GM21576 (cell line): ENCODE results near the gene MVK.

Source experiments
- ATAC-seq: cut with Tn5 transposase; IDR thresholded peaks from one replicate; pipeline ENCODE4 v1.9.1; 2021; ENCODE audit warnings: mild to moderate bottlenecking, moderate library complexity; ENCODE audit not compliant: unreplicated experiment

Gene MVK

DNA sequence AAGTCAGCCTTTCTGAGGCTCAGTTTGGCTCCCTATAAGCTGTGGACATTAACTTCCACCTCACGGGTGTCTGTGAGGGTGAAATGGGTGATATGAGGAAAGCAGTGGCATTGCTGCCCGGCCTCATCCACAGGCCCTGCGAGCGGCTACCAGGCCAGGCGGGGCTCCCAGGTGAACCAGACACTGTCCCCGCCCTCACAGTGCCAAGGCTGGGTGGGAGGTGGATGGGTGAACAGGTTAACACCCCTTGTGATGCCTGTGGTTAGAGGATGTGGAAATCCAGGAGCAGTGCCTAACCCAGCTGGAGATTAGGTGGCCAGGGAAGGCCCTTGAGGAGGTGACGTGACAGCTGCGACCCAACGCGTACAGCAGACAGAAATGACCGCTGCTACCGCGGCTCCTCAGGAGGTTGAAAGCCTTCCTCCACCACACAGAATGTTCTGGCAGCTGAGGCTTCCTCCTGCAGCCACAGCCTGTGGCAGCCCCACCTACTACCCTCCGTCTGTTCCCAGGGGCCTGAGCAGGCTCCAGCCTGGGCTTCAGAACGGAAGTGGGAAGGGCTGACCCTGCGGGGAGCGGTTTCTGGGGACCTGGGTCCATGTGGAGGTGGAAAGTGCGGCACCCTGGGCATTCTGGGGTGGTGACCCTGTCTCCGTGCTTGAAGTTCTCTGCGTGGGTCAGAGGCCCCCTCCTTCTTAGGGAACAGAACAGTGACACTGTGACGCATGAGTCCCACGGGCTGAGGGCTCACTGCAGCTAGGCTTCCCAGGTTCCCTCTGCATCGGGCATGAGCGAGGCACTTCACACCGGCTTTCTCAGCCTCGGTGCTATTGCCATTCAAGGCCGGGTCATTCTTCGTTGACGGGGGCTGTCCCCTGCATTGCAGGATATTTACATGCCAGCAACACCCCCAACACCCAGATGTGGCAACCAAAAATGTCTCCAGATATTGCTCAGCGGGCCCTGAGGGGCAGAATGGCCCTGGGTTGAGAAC is 10.0 kb upstream of the MVK start:
- no peak for ATAC-seq

DNA sequence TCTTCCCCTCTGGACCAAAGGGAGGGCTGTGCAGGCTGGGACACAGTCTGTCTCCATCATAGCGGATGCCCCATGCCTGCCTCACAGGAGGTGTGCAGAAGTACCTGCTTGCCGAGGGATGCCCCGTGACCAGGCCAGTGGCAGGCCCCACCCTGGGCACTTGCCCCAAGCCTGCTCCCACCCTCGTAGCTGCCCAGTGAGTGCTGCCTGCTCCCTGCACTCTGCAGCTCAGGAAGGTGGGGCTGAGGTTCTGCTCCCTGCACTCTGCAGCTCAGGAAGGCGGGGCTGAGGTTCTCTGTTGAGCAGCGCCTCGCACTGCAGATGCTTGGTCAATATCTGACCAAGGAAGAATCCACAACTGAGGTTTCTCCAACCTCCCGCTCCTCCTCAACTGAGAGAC is 7.2 kb upstream of the MVK start:
- no peak for ATAC-seq

DNA sequence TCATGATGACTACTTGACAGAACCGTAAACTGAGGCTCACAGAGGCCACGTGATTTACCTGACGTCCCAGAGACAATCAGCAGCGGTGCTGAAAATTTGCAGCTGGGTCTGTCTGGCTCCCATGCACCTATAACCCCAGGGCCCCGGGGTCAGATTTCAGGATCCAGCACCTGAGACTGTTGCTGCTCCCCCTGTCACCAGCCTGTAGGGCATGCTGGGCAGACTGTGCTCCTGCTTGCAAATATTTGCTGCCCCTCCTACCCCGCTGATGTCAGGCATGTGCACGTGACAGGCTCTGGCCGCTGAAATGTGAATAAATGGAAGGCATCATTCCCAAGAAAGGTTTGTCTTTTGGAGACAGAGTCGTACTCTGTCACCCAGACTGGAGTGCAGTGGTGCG is 6.3 kb upstream of the MVK start:
- no peak for ATAC-seq

DNA sequence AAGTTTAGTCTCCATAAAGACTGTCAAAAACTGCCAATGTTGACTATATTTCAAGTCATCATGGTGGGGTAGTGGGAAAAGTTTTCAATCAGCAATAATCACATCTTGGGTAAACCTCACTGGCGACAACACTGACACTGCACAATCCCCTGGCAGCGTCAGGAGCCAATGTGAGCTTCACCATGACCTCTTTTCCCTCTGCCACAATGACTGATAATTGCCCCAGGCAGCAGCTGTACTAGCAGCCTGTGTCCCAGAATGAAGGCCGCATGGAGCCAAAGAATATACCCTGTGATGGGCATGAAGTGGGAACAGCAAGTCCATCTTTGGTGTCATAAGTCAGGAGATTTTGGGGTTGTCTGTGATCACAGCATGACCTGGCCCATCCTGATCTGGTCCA is 5.6 kb upstream of the MVK start:
- ATAC-seq = no peak

DNA sequence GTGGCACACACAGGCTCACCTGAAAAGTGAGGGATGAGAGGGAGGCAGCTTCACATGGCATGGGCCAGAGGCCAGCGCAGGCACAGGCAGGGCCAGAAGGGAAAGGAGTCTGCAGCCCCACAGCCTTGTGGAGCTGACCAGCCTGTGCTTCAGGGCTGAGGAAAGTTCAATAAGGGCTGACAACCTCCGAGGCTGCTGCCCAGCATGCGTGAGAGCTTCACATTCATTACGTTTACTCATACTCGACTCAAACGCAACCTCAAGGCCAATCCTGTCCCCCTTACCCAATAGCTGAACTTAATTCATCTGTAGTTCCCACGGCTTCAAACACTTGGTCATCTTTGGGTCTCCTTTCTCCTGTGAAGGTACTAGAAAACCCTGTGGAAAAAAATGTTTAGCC is 5.1 kb upstream of the MVK start:
- ATAC-seq = no peak

DNA sequence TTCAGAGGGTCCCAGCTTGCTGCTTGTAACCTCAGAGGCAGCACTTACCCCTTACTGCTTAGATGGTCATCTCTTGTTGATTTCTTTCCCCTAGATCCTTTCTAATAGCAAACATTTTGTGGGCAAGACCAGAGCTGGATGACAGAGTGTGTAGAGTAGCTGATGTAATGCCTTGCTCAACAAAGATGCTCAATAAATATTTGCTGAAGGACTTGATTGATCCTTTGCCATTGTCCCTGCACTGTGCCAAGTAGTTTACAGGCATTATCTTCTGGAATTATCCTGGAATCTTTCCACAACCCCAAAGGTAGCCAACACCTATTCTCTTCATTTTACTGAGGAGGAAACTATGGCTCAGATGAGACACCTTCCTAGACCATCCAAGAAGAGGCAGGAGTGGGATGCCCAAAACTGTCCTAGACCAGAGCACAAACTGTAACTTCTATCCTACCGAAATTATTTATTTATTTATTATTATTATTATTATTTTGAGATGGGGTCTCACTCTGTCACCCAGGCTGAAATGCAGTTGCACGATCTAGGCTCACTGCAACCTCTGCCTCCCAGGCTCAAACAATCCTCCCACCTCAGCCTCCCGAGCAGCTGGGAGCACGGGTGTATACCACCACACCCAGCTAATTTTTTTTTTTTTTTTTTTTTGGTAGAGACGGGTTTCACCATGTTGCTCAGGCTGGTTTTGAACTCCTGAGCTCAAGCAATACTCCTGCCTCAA is 1.7 kb upstream of the MVK start:
- ATAC-seq = no peak

DNA sequence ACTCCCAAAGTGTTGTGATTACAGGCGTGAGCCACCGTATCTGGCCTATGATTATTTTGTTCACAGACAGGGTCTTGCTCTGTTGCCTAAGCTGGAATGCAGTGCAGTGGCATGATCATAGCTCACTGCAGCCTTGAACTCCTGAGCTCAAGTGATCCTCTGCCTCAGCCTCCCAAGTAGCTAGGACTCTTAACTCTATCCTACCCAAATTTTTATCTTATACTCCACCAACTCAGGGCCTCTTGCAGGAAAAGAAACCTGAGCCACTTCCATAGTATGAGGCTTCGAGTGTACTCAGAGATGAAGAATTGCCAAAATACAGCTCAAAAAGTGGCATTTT is 1.1 kb upstream of the MVK start:
- ATAC-seq = no peak

DNA sequence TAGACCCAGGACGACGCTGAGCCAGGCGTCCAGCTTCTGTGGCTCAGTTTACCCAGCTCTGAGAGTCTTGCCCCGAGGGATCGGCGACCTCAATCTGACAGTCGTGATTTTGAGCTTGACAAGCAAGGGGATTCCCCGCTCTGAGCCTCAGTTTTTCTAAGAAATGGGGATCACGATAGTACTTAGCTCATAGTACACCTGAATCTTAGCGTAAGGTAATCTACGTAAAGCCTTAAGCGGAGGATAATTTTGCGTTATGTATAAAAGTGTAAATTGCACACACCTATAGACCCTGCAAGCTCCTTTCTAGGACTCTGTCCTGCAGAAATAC is 285 bp downstream of the MVK start:
- peak; percentile 16 for ATAC-seq

DNA sequence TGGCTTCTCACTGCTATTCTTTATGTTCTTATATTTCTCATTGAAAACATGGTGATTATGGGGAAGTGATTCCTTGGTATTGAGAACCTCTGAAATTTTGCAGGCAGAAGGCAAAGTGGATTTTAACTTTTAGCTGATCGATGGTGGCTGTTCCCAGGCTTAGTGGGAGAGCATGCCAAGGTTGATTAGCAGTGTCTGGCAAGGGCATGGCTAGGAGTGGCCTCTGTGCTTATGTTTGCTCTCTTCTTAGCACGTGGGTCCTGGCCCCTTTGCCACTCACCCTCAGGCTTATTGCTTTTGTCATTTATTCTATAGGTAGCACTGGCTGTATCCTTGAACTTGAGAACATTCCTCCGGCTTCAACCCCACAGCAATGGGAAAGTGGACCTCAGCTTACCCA is 2.1 kb downstream of the MVK start:
- ATAC-seq = no peak

DNA sequence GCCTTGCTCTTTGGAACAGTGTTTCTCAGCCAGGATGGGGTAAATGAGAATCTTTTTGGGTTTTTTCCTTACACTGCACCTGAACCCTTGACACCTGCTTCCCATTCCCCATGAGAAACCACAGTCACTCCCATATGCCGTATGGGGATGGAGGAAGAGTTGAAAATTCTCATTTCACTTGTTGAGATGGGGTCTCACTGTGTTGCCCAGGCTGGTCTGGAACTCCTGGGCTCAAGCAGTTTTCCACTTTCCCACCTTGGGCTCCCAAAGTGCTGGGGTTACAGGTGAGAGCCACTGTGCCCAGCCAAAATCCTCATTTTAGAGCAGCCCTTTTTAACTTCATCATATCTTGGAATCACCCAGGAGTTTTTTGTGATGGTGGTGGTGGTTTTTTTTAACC is 3.7 kb downstream of the MVK start:
- ATAC-seq = no peak

DNA sequence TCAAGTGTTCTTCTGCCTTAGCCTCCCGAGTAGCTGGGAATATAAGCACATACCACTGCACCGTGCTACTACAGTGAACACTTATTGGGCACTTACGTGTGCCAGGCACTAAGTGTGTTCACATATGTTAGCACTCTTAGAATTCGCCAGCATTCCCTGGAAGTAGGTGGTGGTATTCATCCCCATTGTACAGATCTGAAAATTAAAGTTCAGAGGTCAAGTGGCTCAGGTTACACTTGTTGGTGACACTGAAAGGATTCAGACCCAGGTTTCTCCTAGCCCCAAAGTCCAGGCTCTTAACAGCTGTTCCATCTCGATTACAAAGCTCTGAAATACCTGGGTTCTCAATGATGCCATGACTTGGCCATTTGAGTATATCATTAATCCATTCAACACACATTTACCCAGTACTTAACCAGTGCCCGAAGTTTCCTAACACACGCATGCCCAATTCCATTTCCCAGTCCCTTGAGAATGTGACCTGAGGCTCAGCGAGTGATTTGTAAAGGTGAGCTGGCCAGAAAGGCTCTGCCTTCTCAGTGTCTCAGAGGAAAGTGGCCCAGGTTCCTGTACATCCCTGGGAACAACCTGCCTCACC is 4.8 kb downstream of the MVK start:
- no peak for ATAC-seq

DNA sequence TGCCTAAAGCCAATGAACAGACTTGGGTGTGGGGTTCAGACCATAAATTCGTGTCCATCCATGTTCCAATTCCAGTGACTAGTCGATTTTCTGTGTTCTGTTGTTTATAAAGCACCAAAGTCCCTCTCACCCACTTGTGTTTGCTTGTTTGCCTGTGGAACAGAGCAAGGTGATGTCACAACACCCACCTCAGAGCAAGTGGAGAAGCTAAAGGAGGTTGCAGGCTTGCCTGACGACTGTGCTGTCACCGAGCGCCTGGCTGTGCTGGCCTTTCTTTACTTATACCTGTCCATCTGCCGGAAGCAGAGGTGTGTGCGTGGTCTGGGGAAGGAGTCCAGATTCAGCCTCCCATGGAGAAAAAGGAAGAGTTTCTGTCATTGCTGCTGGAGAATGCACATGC is 6.0 kb downstream of the MVK start:
- no peak for ATAC-seq

DNA sequence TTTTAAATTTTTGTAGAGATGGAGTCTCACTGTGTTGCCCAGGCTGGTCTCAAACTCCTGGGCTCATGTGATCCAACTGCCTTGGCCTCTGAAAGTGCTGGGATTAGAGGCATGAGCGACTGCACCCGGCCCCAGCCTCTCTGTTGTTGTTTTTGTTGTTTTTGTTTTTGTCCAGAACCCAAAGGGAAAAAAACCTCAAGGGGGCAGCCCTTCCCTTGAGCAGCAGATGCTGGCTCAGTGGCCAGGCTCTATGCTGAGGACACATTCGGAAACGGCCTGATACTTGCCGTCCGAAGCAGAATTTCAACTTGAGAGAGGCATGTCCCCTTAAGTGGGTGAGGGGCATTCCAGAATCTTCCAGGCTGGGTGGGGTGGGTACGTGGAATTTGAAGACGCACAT is 6.7 kb downstream of the MVK start:
- ATAC-seq = no peak

DNA sequence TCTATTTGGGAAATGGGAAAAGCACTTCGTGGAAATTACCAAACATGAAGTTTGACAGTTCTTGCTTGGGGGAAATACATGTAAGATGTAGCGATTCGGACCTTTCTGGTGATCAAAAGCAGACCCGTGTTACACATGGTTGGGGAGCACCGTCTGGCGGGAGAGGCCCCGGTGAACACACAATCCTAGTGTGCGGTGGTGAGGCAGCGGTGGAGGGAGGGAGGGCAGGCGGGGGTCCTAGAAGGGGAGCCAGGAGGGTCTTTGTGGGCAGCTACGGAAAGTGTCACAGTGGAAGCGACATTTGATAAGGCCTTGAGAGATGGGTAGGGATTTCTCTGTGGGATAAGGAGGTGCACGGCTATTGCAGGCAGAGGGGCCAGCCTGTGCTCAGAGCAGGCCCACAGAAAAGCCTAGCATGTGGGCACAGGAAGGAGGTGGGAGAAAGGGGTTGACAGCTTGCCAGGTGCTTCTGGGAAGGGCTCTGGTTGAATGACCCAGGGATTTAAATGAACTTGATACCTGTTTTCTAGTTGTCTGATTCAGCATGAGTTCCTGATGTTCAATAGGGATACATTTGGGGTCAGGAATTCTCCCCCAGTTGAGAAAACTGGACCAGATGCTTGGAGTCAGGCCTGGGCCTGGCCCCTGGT is 7.2 kb downstream of the MVK start:
- ATAC-seq = no peak

DNA sequence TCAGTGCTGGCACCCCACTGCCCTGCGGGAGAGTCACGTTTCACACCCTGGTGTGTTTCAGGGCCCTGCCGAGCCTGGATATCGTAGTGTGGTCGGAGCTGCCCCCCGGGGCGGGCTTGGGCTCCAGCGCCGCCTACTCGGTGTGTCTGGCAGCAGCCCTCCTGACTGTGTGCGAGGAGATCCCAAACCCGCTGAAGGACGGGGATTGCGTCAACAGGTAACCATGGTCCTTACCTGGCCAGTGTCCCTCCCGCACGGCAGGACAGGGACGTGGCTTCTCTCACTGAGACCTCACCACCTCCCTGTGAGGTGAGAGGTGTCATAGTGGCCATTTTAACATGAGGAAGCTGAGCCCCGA is 7.7 kb downstream of the MVK start:
- ATAC-seq = no peak

DNA sequence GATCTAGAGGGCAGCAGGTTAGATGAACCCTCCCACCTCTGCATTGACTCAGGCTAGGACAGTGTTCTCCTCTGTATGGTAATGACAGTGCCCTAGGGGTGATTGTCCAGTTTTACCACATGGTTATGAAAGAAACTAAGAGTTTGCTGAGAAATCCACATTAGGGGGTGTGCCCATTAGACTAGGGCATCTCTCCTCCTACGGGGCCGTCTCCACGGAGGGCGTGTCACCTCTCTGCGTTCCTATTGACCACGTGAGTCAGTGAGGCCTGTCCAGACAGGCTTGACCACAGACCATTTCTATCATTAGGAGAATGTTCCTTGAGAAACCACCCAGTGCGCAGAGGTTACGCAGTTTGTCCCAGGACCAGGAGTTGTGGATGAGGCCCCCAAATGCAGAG is 8.3 kb downstream of the MVK start:
- no peak for ATAC-seq

DNA sequence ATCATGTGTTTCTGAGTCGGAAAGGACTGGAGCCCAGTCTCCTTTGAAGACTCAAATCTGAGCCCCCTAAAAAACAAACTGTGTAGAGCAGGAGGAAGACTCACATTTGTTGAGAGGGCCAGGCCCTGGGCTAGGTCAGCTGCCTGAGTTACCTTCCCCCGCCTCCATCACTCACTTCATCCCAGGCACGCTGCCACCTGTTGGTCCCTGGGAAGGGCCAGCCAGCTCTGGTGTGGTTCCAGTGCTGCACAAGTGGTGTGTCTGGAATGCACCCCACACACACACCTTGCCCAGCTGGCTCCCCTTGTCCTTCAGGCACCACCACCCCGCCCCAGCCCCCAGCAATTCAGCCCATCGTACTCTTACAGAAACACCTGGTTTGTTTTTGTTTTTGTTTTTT is 9.0 kb downstream of the MVK start:
- ATAC-seq = no peak

DNA sequence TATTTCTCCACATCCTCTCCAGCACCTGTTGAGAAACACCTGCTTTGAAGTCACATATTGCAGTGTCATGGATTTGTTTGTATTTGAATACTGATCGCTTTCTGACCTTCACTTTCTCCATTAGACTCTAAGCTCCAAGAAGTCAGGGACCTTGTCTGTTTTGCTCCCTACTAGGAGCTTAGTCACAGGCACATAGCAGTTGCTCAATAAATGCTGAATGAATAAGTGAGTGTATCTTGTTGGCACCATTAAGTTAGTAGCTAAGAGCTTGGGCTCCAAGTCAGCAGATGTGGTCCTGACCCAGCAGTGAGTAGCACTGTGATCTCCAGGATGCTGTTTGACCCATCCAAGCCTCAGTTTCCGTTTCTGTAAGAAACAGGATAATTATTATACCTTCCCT is 10.1 kb downstream of the MVK start:
- no peak for ATAC-seq

DNA sequence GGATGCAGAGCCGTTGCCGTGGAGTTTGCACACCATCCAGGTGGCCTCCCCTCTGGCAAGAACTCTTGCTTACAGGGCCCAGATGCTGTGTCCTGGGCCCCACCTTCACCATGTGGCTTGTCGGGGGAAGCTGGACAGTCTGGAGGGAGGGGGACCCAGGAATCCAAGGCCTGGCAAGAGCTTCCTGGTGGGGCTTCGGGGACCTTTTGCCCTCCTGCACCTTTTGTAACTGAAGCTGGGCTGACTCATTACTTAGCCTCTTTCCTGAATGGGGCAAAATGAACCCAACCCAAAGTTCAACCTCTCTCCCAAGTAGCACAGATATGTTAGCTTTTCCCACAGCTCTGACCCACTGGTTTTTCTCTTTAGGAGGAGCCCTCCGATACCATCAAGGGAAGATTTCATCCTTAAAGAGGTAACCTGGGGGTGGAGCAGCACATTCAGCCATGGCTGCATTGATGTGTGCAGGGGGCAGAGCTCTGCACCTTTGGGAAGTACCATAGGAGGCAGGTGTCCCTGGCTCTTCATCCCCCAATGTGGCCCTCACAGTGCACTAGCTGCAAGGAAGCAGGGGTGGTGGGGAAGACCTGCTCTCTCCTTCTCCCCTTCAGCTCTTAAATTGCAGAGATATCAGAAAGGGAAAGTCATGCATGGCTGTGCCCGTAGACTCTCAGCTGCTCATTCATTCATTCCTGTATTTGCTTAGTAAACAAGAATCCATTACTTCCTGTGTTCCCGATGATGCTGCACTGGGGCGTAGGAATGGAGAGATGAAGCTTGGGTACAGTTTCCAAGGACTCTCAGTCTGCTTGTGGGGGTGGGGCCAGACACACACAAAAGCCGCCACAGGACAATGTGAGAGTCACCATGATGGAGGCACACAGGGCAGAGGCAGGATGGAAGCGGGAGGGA is 13.0 kb downstream of the MVK start:
- ATAC-seq = no peak

DNA sequence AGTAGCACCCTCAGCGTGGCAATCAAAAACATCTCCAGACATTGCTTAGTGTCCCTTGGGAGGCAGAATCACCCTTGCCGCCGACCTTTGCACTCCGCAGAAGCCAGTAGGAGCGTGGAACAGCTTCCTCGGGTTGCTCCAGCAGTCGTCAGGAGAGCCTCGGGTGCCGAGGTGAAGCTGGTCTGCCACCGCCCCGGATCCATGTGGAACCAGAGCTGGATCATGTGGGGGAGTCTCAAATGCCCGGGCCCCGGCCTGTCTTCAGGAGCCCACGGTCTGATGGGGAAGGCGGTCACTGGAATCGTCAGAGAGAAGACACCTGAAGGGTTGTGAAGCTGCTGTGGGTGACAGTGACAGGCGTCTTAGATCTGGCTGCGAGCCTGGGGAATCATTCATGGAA is 14.3 kb downstream of the MVK start:
- ATAC-seq = no peak
